Measurements from ENCODE around the gene POLD3.

The POLD3 gene

GRCh38 chr11:74608431-74608830 lies 16.0 kb downstream of the POLD3 start:
- no peak for TF ChIP-seq CTCF (IDR thresholded peaks at IDR 0.05)
- H3K27me3 Mint-ChIP-seq (ENCODE audit: low read depth, poor library complexity): no peaks in the 10 kb centered on the region
- H3K36me3 Mint-ChIP-seq (ENCODE audit: low read depth): peaks cover 62% of the 10 kb centered on the region

DNA sequence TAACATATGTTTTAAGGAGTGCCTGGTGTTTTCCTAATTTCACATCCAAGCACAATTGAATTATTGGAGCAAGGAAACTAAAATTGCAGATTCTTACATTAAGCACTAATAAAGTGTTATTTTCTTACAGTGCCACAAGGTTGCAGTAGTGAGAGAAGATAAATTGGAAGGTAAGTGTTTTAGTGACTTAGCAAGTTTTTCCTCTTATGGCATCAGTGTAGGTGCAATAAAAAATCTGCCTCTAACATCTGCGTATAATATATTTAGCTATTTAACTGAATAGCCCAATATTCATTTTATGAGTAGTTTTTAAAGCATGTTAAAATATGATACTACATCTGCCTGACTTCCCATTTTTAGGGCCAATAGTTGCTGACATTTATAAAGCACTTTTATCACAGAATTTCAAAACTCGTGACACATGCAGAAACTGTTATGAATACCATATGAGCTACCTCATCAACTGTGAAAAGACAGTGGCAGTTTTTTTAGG lies 19.0 kb downstream of the POLD3 start:
- no peak for DNase-seq
- peak; percentile 34 for TF ChIP-seq CTCF (IDR thresholded peaks at IDR 0.05)
- Mint-ChIP-seq H3K9me3 (peaks cover 7% of the 10 kb centered on the region), H3K4me1 (no peaks in the 10 kb centered on the region), H3K4me3 (no peak overlapping the region), H3K36me3 (ENCODE audit: low read depth) (peaks cover 48% of the 10 kb centered on the region), H3K27me3 (ENCODE audit: low read depth, poor library complexity) (no peaks in the 10 kb centered on the region), H3K27ac (no peak overlapping the region)

More at GRCh38 chr11:74608431-74608830, 16.0 kb downstream of the POLD3 start:
- no peak overlapping the region for H3K4me3 Mint-ChIP-seq
- H3K9me3 Mint-ChIP-seq: peaks cover 7% of the 10 kb centered on the region
- no peak for DNase-seq
- H3K4me1 Mint-ChIP-seq: peaks cover 4% of the 10 kb centered on the region
- peak overlapping the region; percentile 90 for H3K27ac Mint-ChIP-seq

DNA sequence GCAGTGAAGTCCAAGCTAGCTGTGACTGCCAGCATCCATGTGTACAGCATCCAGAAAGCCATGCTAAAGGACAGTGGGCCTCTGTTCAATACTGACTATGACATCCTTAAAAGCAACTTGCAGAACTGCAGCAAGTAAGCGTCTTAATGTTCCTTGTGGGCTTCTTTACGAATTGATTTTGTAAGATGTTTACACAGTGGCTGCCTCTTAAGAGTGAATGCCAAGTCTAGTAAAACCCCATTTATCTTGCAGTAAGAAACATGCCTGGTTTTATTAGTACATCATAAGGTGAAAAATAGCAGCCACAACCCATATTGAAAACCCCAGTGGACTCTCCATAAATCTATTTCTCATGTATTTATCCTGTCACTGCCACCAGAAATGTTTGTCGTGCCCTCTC lies 20.5 kb downstream of the POLD3 start:
- Mint-ChIP-seq H3K27ac (no peak overlapping the region), H3K4me3 (no peak overlapping the region), H3K9me3 (peaks cover 7% of the 10 kb centered on the region), H3K36me3 (ENCODE audit: low read depth) (peaks cover 52% of the 10 kb centered on the region), H3K27me3 (ENCODE audit: low read depth, poor library complexity) (no peaks in the 10 kb centered on the region), H3K4me1 (no peaks in the 10 kb centered on the region)
- TF ChIP-seq CTCF (IDR thresholded peaks at IDR 0.05): no peak
- no peak for DNase-seq

GRCh38 chr11:74615311-74615710 lies 22.9 kb downstream of the POLD3 start:
- no peak for TF ChIP-seq CTCF (IDR thresholded peaks at IDR 0.05)
- H3K9me3 Mint-ChIP-seq: no peaks in the 10 kb centered on the region
- H3K27me3 Mint-ChIP-seq (ENCODE audit: low read depth, poor library complexity): no peaks in the 10 kb centered on the region
- no peak for DNase-seq
- H3K4me1 Mint-ChIP-seq: no peaks in the 10 kb centered on the region
- peaks cover 48% of the 10 kb centered on the region for H3K36me3 Mint-ChIP-seq (ENCODE audit: low read depth)
- no peak overlapping the region for H3K4me3 Mint-ChIP-seq
- H3K27ac Mint-ChIP-seq: no peak overlapping the region

- no peak overlapping the region for H3K27ac Mint-ChIP-seq
- TF ChIP-seq CTCF (IDR thresholded peaks at IDR 0.05): no peak
- no peaks in the 10 kb centered on the region for H3K4me1 Mint-ChIP-seq
- no peak for DNase-seq
- no peaks in the 10 kb centered on the region for H3K9me3 Mint-ChIP-seq
- no peak overlapping the region for H3K4me3 Mint-ChIP-seq
- peaks cover 48% of the 10 kb centered on the region for H3K36me3 Mint-ChIP-seq (ENCODE audit: low read depth)
- no peaks in the 10 kb centered on the region for H3K27me3 Mint-ChIP-seq (ENCODE audit: low read depth, poor library complexity)
These were observed 23.6 kb downstream of the POLD3 start for GRCh38 chr11:74615988-74616387.

DNA sequence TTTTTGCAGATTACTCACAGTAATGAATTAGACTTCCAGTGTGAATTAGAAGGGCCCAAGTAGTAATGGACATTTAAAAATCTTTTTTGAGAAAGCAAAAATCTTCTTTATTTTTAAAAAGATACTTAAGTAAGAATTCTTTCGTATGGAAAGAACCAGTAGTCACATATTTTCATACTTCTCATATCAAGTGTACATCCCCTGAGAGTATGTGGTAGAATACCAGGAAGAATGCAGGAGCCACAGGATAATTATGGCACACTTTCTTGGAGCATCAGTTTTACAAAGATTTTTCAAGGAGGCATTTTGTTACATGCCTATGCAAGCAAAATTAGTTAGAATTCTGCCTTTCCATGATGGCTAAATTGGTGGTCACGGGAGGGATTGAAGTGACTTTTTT lies 28.1 kb downstream of the POLD3 start:
- H3K27ac Mint-ChIP-seq: no peak overlapping the region
- no peak for TF ChIP-seq CTCF (IDR thresholded peaks at IDR 0.05)
- H3K9me3 Mint-ChIP-seq: peaks cover 4% of the 10 kb centered on the region
- DNase-seq: no peak
- H3K36me3 Mint-ChIP-seq (ENCODE audit: low read depth): peaks cover 64% of the 10 kb centered on the region
- no peak overlapping the region for H3K4me3 Mint-ChIP-seq
- no peaks in the 10 kb centered on the region for H3K27me3 Mint-ChIP-seq (ENCODE audit: low read depth, poor library complexity)
- no peaks in the 10 kb centered on the region for H3K4me1 Mint-ChIP-seq

Data from nephron progenitor cell (in vitro differentiated cells).